Measurements from ENCODE around the gene CCM2L. TPM values are rescaled to one million over a fixed set of nuclear protein-coding genes. Genes with fewer than 3 reads are reported as not detected.

The CCM2L gene
- total RNA-seq, 4 donors from 2014 or later, result 7.4 to 16.0 (median 9.7) TPM

- intact Hi-C loops (cut with DNase I), result no loop called here
- Histone ChIP-seq H3K9me3 (no peaks in the 10 kb centered on the region), H3K4me1 (no peaks in the 10 kb centered on the region), H3K4me3 (replicated peaks in 1 of 3) (no peak overlapping the region), H3K36me3 (no peaks in the 10 kb centered on the region), H3K27me3 (peaks cover 4% of the 10 kb centered on the region), H3K27ac (no peak overlapping the region)
- WGBS, 2 donors, result 85 to 93% methylated on average over 2 of the region's 2 CpGs
- no peak for DNase-seq
- TF ChIP-seq POLR2A (IDR thresholded peaks at IDR 0.05), result no peak
- TF ChIP-seq CTCF (IDR thresholded peaks at IDR 0.05), result no peak
Measured at GRCh38 chr20:31992086-31992485, 18.2 kb upstream of the CCM2L start.

- Histone ChIP-seq H3K27ac (no peak overlapping the region), H3K4me1 (no peaks in the 10 kb centered on the region), H3K36me3 (no peaks in the 10 kb centered on the region), H3K27me3 (peaks cover 4% of the 10 kb centered on the region), H3K9me3 (no peaks in the 10 kb centered on the region), H3K4me3 (replicated peaks in 1 of 3) (no peak overlapping the region)
- 90 to 92% methylated on average over 7 to 17 of the region's 18 CpGs for WGBS, 2 donors
- no peak for TF ChIP-seq CTCF (IDR thresholded peaks at IDR 0.05)
- TF ChIP-seq POLR2A (IDR thresholded peaks at IDR 0.05), result no peak
- intact Hi-C loops (cut with DNase I), result no loop called here
- no peak for DNase-seq
Measured at GRCh38 chr20:31996996-31997395, 13.2 kb upstream of the CCM2L start.

- H3K27ac ChIP-seq, result no peak overlapping the region
- no peak for DNase-seq
- H3K27me3 ChIP-seq, result peaks cover 4% of the 10 kb centered on the region
- H3K9me3 ChIP-seq, result no peaks in the 10 kb centered on the region
- WGBS, 2 donors, result 60 to 76% methylated on average over 1 to 2 of the region's 2 CpGs
- H3K4me3 ChIP-seq (replicated peaks in 1 of 3), result no peak overlapping the region
- no peak for TF ChIP-seq CTCF (IDR thresholded peaks at IDR 0.05)
- TF ChIP-seq POLR2A (IDR thresholded peaks at IDR 0.05), result no peak
- H3K4me1 ChIP-seq, result no peaks in the 10 kb centered on the region
- intact Hi-C loops (cut with DNase I), result no loop called here
- H3K36me3 ChIP-seq, result no peaks in the 10 kb centered on the region
Measured at GRCh38 chr20:31998246-31998645, 12.0 kb upstream of the CCM2L start.

- no peaks in the 10 kb centered on the region for H3K36me3 ChIP-seq
- DNase-seq, result no peak
- H3K4me3 ChIP-seq (replicated peaks in 1 of 3), result no peak overlapping the region
- no peak overlapping the region for H3K27ac ChIP-seq
- no peaks in the 10 kb centered on the region for H3K27me3 ChIP-seq
- TF ChIP-seq POLR2A (IDR thresholded peaks at IDR 0.05) (no peak), CTCF (IDR thresholded peaks at IDR 0.05) (no peak)
- no peaks in the 10 kb centered on the region for H3K9me3 ChIP-seq
- intact Hi-C loops (cut with DNase I), result no loop called here
- 73 to 75% methylated on average over 2 of the region's 2 CpGs for whole genome bisulfite sequencing, 2 donors
- peaks cover 0 to 10% of the 10 kb centered on the region in 2 donors for H3K4me1 ChIP-seq
Measured at GRCh38 chr20:32003325-32003724, 6.9 kb upstream of the CCM2L start.

- TF ChIP-seq POLR2A (IDR thresholded peaks at IDR 0.05) (no peak), CTCF (IDR thresholded peaks at IDR 0.05) (no peak)
- Histone ChIP-seq H3K27ac (no peak overlapping the region), H3K36me3 (no peaks in the 10 kb centered on the region), H3K27me3 (no peaks in the 10 kb centered on the region), H3K9me3 (no peaks in the 10 kb centered on the region), H3K4me1 (peaks cover 0 to 17% of the 10 kb centered on the region in 2 donors), H3K4me3 (replicated peaks in 1 of 3) (no peak overlapping the region)
- DNase-seq, result no peak
- intact Hi-C loops (cut with DNase I), result no loop called here
Measured at GRCh38 chr20:32004963-32005362, 5.3 kb upstream of the CCM2L start.

All from thyroid gland (tissue), 4 donors.